ENCODE data around the gene PRKCA. TPM values are rescaled to one million over a fixed set of nuclear protein-coding genes. Genes with fewer than 3 reads are reported as not detected.

Gene PRKCA
- polyA plus RNA-seq, 1 donor = 24.4 TPM

DNA sequence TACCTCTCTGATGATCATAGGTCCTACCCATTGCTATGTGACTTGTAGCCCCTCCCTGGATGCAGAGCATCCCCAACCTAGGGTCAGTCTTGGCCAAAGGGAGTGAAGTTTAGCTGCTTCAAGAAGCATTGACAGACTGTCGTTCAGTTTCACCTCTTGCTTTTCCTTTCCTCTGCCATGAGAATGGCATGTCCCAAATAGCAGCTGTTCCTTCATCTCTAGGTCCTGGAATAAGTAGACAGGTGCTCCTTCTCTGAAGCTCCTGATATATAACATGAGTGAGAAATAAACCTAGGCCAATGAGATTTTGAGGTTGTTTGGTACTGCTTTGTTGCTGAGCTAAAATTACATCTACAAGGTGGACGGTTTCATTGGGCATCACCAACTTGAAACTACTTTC, 328.0 kb downstream of the PRKCA start:
- H3K4me3 ChIP-seq (ENCODE audit: low read length) = no peak overlapping the region
- no peaks in the 10 kb centered on the region for H3K36me3 ChIP-seq (ENCODE audit: control insufficient read depth, insufficient read depth, low read length)
- no peak overlapping the region for H3K27ac ChIP-seq (ENCODE audit: low read length)
- no peaks in the 10 kb centered on the region for H3K27me3 ChIP-seq (ENCODE audit: control insufficient read depth, insufficient read depth, low read length)
- H3K4me1 ChIP-seq (ENCODE audit: control insufficient read depth, insufficient read depth, low read length) = no peaks in the 10 kb centered on the region
- WGBS (ENCODE audit: insufficient coverage, low lambda C conversion rate) = no CpG with 5 or more reads among the region's 2 CpGs
- no peaks in the 10 kb centered on the region for H3K9me3 ChIP-seq (ENCODE audit: control insufficient read depth, low read depth, low read length)
- no peak for DNase-seq

DNA sequence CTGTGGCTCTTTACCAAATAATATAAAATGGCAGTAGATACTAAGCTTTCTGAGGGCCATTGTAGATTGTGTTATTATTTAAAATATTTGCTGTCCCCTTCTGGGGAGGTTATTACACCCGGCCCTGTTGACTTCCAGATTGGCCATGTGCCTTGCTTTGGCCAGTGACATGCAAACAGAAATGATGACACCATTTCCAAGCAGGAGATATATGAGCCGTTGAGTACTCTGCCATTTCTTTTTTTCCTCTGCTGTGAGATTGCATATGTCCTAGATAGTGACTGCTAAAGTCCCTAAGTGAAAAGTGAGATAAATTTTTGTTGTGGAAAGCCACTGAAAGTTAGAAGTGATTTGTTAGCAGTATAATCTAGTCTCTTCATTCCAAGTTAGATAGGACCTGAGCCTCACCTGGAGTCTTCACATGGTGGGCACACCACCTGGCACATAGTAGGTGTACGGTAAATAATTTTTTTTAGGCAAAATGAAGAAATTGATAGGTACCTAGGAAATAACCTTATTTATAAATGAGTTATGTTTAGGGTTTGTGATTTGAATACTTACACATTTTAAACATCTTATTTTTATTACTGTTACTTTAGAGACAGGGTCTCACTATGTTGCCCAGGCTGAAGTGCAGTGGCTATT, 328.5 kb downstream of the PRKCA start:
- no peak for DNase-seq
- Histone ChIP-seq H3K4me3 (ENCODE audit: low read length) (no peak overlapping the region), H3K4me1 (ENCODE audit: control insufficient read depth, insufficient read depth, low read length) (no peaks in the 10 kb centered on the region), H3K36me3 (ENCODE audit: control insufficient read depth, insufficient read depth, low read length) (no peaks in the 10 kb centered on the region), H3K9me3 (ENCODE audit: control insufficient read depth, low read depth, low read length) (no peaks in the 10 kb centered on the region), H3K27me3 (ENCODE audit: control insufficient read depth, insufficient read depth, low read length) (no peaks in the 10 kb centered on the region), H3K27ac (ENCODE audit: low read length) (no peak overlapping the region)
- WGBS (ENCODE audit: insufficient coverage, low lambda C conversion rate) = no CpG with 5 or more reads among the region's 3 CpGs

DNA sequence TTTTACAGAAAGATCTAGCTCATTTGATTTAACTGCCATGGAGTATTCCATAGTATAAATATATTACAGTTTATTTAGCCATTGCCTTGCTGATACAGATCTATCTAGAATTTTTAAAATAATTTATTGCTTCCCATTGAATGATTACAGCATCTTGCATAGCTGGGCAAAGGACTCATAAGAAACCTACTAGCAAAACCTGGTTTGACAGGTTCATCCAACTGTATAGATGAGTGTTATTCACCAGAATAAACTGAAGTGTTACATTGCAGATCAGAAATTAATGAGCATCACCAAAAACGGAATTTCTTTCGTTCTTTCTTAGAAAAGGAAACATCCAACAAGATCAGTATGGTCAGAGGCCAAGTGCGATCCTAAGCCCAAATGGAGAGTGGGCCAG, 330.3 kb downstream of the PRKCA start:
- no peaks in the 10 kb centered on the region for H3K4me1 ChIP-seq (ENCODE audit: control insufficient read depth, insufficient read depth, low read length)
- no peaks in the 10 kb centered on the region for H3K36me3 ChIP-seq (ENCODE audit: control insufficient read depth, insufficient read depth, low read length)
- no CpG with 5 or more reads among the region's 3 CpGs for WGBS (ENCODE audit: insufficient coverage, low lambda C conversion rate)
- H3K9me3 ChIP-seq (ENCODE audit: control insufficient read depth, low read depth, low read length) = no peaks in the 10 kb centered on the region
- no peak overlapping the region for H3K27ac ChIP-seq (ENCODE audit: low read length)
- no peak overlapping the region for H3K4me3 ChIP-seq (ENCODE audit: low read length)
- no peaks in the 10 kb centered on the region for H3K27me3 ChIP-seq (ENCODE audit: control insufficient read depth, insufficient read depth, low read length)
- no peak for DNase-seq

DNA sequence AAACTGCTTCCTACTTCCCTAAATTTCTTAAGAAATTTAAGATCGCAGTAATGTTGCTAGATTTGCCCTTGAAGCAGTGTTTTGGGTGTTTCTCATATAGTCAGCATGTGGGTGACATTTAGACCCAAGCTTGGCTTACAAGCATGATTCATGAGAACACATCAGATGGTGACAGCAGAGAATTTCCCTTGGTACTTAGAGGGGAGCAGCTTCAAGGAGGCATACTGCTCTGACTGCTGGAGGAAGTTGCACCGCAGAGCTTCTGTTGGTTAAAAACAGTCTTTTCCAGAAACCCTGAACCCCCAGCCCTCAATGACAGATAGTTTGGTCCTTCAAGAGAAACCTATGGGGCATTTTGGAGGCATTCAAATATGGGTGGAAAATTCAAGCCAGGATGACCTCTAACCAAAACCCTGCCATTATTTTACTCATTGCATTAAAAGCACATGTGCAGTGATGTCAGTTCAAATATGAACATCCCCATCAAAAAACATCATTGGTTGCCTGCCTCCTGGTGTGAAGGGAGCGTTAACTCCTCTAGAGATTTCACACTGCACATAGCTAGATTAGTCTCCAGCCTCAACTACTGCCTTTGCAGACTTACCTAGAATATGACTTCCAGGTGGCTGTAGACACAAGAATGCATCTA, 331.0 kb downstream of the PRKCA start:
- no peak overlapping the region for H3K27ac ChIP-seq (ENCODE audit: low read length)
- H3K9me3 ChIP-seq (ENCODE audit: control insufficient read depth, low read depth, low read length) = no peaks in the 10 kb centered on the region
- H3K36me3 ChIP-seq (ENCODE audit: control insufficient read depth, insufficient read depth, low read length) = no peaks in the 10 kb centered on the region
- H3K4me3 ChIP-seq (ENCODE audit: low read length) = no peak overlapping the region
- no peaks in the 10 kb centered on the region for H3K4me1 ChIP-seq (ENCODE audit: control insufficient read depth, insufficient read depth, low read length)
- no CpG with 5 or more reads among the region's 3 CpGs for WGBS (ENCODE audit: insufficient coverage, low lambda C conversion rate)
- DNase-seq = no peak
- no peaks in the 10 kb centered on the region for H3K27me3 ChIP-seq (ENCODE audit: control insufficient read depth, insufficient read depth, low read length)

GRCh38 chr17:66634193-66634592, 331.8 kb downstream of the PRKCA start:
- WGBS (ENCODE audit: insufficient coverage, low lambda C conversion rate) = no CpG with 5 or more reads among the region's 1 CpG
- no peak for DNase-seq
- Histone ChIP-seq H3K27me3 (ENCODE audit: control insufficient read depth, insufficient read depth, low read length) (no peaks in the 10 kb centered on the region), H3K4me1 (ENCODE audit: control insufficient read depth, insufficient read depth, low read length) (no peaks in the 10 kb centered on the region), H3K9me3 (ENCODE audit: control insufficient read depth, low read depth, low read length) (no peaks in the 10 kb centered on the region), H3K27ac (ENCODE audit: low read length) (no peak overlapping the region), H3K36me3 (ENCODE audit: control insufficient read depth, insufficient read depth, low read length) (no peaks in the 10 kb centered on the region), H3K4me3 (ENCODE audit: low read length) (no peak overlapping the region)

- no peak for DNase-seq
- WGBS (ENCODE audit: insufficient coverage, low lambda C conversion rate) = 100% methylated on average over 3 of the region's 7 CpGs
- Histone ChIP-seq H3K9me3 (ENCODE audit: control insufficient read depth, low read depth, low read length) (no peaks in the 10 kb centered on the region), H3K4me3 (ENCODE audit: low read length) (no peak overlapping the region), H3K27ac (ENCODE audit: low read length) (no peak overlapping the region), H3K36me3 (ENCODE audit: control insufficient read depth, insufficient read depth, low read length) (no peaks in the 10 kb centered on the region), H3K4me1 (ENCODE audit: control insufficient read depth, insufficient read depth, low read length) (no peaks in the 10 kb centered on the region), H3K27me3 (ENCODE audit: control insufficient read depth, insufficient read depth, low read length) (no peaks in the 10 kb centered on the region)
Observed at GRCh38 chr17:66635386-66636045, 333.1 kb downstream of the PRKCA start.

GRCh38 chr17:66636111-66636510, 333.7 kb downstream of the PRKCA start:
- Histone ChIP-seq H3K27me3 (ENCODE audit: control insufficient read depth, insufficient read depth, low read length) (no peaks in the 10 kb centered on the region), H3K9me3 (ENCODE audit: control insufficient read depth, low read depth, low read length) (no peaks in the 10 kb centered on the region), H3K4me1 (ENCODE audit: control insufficient read depth, insufficient read depth, low read length) (no peaks in the 10 kb centered on the region), H3K36me3 (ENCODE audit: control insufficient read depth, insufficient read depth, low read length) (peaks cover under 1% of the 10 kb centered on the region), H3K4me3 (ENCODE audit: low read length) (no peak overlapping the region), H3K27ac (ENCODE audit: low read length) (no peak overlapping the region)
- no peak for DNase-seq
- WGBS (ENCODE audit: insufficient coverage, low lambda C conversion rate) = no CpG with 5 or more reads among the region's 4 CpGs

GRCh38 chr17:66637491-66637890, 335.1 kb downstream of the PRKCA start:
- Histone ChIP-seq H3K4me3 (ENCODE audit: low read length) (no peak overlapping the region), H3K36me3 (ENCODE audit: control insufficient read depth, insufficient read depth, low read length) (peaks cover 10% of the 10 kb centered on the region), H3K27ac (ENCODE audit: low read length) (no peak overlapping the region), H3K27me3 (ENCODE audit: control insufficient read depth, insufficient read depth, low read length) (no peaks in the 10 kb centered on the region), H3K4me1 (ENCODE audit: control insufficient read depth, insufficient read depth, low read length) (no peaks in the 10 kb centered on the region), H3K9me3 (ENCODE audit: control insufficient read depth, low read depth, low read length) (no peaks in the 10 kb centered on the region)
- DNase-seq = no peak
- WGBS (ENCODE audit: insufficient coverage, low lambda C conversion rate) = no CpG with 5 or more reads among the region's 6 CpGs

- H3K9me3 ChIP-seq (ENCODE audit: control insufficient read depth, low read depth, low read length) = no peaks in the 10 kb centered on the region
- H3K4me3 ChIP-seq (ENCODE audit: low read length) = no peak overlapping the region
- peaks cover 12% of the 10 kb centered on the region for H3K36me3 ChIP-seq (ENCODE audit: control insufficient read depth, insufficient read depth, low read length)
- no peaks in the 10 kb centered on the region for H3K27me3 ChIP-seq (ENCODE audit: control insufficient read depth, insufficient read depth, low read length)
- no peaks in the 10 kb centered on the region for H3K4me1 ChIP-seq (ENCODE audit: control insufficient read depth, insufficient read depth, low read length)
- no peak overlapping the region for H3K27ac ChIP-seq (ENCODE audit: low read length)
- no CpG with 5 or more reads among the region's 9 CpGs for WGBS (ENCODE audit: insufficient coverage, low lambda C conversion rate)
- DNase-seq = no peak
Observed at GRCh38 chr17:66638707-66639479, 336.5 kb downstream of the PRKCA start.

All from large intestine (tissue), 3 donors.